CD4-positive, alpha-beta T cell treated with Interleukin-17A for 1 hour (primary cell): Measurements from ENCODE around the gene GFM1.
A peak's percentile ranks its signal among the peaks of the same experiment; 100 is the strongest.
"Not testable (repeated sequence)": the region's sequence is repeated elsewhere in the genome, so short reads cannot be mapped to it uniquely, and the experiment has no call there.

ENCODE experiments used
- DNase-seq: peaks from one replicate; pipeline ENCODE4 v3.0.0-alpha.2; 2020

The GFM1 gene

DNA sequence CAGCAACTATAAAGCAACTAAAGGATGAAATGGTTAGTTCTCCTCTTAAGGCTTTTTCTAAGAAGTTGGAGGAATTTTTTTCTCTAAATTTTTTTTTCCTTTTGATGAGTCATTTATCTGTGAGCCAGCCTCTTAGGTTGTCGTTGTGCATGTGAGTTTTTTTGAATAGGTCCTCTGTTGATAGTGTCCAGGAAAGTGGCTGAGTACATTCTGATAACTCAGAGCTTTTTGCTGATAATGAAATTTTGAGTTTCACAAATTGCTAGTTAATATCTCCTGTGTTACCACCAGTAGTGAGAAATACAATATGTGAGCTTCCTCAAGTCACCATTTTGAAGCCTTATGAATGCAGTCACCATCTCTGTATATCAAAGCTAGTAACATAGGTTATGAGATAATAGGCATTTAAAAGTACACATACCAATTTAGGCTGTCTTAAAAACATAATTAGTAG is 35.2 kb downstream of the GFM1 start:
- no peak for DNase-seq

DNA sequence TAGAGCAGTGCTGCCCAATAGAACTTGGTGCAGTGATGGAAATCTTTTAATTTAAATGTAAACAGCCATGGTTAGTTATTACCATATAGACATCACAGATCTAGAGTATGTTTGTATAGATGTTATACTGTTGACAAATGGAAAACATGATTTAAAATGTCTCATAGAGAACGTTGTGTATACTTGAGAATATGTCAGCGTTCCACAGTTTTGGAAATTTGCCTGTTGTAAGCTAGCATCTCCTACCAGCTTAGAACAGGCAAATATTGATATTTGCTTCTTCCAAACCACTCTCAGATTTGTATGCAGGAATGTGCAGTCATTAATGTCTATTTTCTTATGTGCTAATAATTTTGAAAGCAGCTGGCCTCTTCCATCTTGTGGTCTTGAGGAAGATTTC is 36.5 kb downstream of the GFM1 start:
- DNase-seq: no peak

DNA sequence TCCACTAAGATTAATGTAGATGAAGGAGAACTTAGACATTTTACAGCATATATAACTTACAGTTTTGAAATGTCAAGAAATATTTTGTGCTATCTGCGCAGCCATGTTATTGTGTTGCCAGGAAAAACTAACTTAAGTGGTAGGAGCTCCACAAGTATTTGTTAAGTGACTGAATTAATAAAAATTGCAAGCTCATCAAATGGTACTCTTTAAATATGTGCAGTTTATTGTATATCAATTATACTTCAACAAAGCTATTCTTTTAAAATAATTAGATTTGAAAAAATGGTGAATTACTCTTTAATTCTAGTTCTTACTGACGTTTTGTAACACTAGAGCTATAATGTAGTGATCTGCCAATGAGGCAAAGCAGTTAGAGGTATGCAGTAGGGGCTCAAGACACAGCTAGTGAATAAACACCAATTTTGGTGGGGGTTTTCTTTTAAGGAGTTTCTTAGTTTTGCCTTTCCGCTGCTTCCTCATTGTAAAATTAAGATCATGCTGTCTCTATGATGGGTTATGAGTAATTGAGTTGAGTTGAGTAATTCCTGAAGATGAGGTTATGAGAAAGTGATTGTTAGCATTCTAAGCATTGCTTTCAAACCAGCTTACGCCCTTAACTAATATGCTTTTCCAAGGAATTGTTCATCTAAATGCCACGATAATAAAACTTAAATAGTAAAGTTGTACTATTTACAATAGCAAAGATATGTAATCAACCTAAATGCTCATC is 39.1 kb downstream of the GFM1 start:
- DNase-seq: no peak

DNA sequence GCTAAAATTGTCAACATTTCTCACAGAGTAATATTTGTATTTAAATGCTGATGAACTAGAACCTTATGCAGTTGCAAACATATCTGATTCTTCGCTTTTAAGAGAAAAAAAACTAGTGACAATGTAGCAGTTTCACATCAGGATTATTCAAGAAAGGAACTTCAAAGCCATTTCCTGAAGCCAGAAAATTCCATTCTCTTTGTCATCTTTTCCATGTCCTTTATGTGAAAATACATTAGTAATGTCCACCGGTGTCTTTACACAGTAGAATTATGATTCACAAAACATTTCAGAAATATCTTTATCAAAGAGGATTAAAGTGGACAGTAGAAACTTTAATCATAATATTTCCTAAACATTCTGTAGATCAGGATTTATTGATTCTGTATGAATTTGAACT is 40.8 kb downstream of the GFM1 start:
- no peak for DNase-seq

DNA sequence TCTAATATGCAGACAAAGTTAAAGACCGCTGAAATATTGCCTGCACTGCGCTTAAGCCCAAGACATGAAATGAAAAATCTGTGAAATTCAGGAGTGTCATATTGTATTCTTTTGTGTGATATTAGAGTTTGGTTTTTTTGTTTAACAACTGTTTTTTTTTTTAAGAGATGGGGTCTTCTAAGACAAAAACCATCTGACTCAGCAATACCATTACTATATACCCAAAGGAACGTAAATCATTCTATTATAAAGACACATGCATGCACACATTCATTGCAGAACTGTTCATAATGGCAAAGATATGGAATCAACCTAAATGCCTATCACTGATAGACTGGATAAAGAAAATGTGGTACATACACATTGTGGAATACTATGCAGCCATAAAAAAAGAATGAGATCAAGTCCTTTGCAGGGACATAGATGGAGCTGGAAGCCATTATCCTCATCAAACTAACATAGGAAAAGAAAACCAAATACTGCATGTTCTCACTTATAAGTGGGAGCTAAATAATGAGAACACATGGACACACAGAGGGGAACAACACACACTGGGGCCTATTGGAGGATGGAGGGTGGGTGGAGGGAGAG is 49.6 kb downstream of the GFM1 start:
- DNase-seq: not testable (repeated sequence)

DNA sequence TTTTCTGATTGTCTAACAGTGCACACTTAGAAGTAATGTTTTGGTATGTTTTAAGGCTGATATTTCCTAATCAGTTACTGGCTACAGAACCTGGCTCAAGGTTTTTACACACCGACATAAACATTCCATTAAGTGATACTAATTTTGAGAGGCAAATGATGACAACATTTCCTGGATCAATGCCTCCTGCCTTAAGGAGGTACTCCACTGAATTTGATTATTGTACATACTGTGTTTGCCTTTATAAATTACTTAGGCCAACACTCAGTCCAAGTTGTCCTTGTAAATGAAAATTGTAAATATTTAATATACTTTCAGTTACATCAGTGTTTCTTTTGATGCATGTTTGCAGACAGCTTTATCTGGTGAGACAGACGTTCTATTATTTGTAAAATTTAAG is 52.3 kb downstream of the GFM1 start:
- DNase-seq: no peak

DNA sequence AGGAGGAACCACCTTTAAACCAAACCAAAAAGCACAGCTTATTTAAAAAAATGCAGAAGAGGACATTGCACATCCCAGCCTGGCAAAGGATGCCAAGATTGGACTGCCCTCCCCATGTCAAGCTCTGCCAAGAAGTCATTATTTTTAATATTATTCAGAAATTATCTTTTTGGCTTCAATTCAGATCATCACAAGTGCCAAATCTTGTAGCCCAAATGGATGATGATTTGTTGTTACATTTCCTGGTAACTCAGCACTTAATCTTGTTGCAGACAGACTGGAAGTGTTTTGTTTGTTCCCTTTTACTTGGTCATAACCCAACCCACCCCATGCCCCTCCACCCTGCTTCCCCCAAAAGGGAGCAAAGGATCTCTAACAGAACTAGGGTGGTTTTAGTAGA is 56.2 kb downstream of the GFM1 start:
- DNase-seq: no peak

DNA sequence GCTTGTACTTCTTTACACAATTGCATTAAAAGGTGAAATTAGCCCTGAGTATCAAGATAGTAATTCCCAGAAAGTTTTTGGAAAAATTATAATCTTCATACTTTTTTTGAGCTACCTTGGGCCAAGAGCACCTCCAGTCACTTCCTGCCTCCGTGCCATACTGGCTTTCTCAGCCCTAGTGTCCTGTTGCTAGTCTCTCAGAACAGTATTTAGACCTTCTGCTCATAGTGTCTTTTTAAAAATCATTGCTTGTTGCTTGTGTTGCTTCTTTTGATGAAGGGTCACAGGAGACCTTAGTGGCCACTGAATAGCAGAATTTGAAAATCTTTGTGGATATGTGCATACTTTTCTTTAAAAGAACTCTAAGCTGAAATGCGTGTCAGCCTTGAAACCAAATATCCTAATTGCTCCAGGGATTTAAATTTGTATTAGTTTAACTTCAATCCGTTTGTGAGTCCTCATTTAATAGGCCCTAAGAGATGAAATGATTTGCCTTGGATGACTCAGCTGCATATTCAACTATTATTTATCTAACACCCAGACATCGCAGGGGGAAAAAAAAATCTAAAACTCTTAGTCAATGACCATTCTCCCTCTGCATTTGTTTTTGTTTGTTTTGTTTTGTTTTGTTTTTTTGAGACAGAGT is 57.2 kb downstream of the GFM1 start:
- no peak for DNase-seq

DNA sequence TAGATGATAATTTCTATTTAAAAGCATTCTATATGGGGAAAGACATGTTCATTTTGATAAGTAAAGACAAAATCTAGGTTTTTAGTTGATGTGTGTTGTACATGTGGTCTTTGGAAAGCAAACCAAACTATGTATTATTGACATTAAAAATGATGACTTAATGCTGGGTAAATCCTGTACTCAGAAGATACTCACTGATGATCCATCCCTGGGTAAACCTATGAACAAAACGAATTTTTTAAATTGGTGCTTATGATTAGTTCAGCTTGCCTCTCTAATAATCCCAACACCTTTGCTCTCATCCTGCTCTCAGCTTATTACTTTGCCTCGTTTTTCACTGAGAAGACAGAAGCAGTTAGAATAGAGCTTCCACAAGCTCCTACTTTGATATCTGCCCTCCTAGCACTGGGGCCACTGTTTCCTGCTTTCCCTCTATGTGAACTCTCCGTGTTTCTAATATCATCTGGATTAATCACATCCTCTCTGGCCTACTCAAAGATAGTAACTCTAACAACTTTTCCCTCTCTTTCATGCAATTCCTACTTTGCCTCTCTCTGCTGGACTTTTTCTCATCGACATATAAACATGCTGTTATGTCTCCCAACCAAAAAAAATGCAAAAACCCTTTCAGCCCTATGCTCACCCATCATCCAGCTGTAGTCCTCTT is 58.6 kb downstream of the GFM1 start:
- no peak for DNase-seq

DNA sequence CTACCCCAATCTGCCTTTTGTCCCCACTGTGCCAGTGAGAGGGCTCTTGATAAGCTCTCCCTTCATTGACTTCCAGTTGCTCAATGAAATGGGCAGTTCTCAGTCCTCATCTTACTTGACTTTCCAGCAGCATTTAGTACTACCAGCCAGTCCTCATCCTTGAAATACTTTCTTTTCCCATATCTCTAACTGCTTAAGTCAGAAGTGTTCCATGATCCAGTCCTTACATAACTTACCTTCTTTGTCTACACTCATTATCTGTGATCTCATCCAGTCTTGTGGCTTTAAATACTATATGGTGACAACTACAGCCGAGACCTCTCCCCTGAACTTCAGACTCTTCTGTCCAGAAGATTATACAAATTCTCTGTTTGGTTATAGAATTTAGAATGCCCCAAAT is 59.2 kb downstream of the GFM1 start:
- no peak for DNase-seq

DNA sequence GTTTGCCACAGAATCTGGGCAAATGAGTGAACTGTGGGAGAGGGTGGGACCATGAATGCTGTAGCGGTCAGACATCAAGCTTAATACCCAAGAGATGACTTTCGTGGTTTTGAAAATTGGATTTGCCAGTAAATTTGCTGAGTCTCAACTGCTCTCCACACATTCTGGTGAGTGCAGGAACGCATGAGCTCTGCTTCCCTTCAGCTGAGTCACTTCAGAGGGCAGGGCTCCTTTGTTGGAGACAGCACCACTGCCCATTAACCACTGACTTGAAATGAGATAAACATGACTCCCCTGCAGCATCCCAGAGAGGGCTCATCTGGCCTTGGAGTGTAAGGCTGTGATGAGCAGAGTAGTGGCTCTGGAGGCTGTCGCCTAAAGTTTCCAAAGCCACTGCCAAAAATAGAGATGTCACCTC is 65.3 kb downstream of the GFM1 start:
- no peak for DNase-seq

DNA sequence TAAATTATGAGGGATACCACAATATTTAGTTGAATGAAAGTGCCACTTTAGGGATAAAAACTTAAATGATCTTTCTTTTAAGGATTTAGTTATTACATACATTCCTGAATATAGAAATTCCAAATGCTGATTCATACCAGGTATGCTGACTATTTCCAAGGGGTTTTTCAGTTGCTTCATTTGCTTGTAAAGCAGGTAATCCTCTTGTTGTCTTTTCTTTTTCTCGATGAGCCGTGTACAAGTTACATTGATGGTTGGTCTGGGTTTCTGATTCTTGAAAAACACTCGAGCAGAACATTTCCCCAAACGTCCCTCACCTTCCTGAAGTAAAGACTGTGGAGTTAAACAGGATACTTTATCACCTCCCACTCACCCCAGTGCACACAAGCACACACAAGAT is 66.3 kb downstream of the GFM1 start:
- no peak for DNase-seq

DNA sequence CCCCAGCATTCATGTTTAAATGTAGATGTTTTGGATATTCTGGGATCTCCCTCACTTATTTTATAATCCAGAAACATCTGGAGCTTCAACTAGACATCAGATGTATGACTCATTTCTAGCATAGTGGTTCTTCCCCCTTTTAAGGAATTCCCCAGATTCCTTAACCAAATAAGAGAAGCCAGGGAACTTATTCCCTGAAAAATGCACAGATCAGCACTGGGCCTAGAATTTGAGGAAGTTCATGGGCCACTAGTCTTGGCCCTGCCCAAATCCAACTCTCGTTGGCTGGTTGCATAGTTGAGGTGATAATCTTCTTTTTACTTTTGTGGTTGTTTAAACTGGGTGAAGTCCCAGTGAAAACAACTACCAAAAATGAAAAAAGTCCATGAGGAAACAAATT is 67.6 kb downstream of the GFM1 start:
- DNase-seq: no peak

DNA sequence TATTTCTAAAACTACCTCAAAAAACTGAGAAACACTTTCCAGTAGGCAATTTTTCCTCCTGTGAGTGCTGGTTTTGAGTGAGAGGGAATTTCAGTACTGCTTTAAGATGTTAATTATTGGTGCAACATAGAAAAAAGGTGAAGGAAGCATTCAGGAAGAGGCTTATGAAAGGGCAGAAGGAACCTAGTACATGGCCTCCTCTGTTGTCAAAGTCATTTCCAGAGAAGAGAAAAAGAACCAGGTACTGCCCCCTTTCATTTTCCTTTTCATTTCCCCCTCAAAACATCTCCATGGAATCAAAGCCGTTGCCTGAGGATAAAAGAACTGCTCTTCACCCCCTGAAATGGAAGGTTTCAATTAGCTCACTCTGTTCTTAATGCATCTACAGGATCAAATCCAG is 68.1 kb downstream of the GFM1 start:
- no peak for DNase-seq

DNA sequence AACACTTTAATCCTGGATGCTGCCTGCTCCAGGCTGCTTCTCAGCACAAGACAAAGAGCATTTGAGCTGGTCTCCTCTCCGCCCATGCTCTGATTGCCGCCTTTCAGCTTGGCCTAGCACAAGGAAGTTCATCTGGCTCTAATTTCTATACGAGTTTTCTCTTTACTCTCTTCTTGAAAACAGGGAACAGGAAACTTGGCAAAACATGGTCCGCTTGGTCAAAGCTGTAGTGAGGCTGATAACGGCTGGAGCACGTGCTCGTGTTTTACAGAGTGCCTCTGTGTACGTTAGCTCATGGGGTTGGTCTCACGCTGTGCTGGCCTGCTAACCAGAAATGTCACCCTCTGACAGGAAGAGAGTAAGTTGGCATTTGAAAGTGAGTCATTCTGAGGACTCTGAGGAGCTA is 68.8 kb downstream of the GFM1 start:
- DNase-seq: no peak

DNA sequence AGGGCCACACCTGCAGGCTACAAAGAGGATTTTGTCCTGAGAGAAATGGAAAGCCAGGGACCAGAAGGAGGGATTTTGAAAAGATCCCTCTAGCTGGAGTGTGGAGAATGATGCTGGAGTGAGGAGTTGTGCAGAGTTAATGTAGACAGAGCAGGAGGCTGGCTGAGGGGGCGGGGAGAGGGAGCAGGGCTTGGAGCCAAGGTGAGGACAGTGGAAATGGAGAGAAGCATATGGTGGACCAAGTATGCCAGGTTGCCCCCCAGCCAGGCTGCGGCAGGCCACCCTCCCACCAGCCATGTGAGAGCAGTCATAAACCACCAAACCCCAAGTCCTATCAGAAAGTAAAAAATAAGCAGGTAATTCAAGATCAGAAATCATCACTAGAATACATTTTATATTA is 73.2 kb downstream of the GFM1 start:
- DNase-seq: no peak

DNA sequence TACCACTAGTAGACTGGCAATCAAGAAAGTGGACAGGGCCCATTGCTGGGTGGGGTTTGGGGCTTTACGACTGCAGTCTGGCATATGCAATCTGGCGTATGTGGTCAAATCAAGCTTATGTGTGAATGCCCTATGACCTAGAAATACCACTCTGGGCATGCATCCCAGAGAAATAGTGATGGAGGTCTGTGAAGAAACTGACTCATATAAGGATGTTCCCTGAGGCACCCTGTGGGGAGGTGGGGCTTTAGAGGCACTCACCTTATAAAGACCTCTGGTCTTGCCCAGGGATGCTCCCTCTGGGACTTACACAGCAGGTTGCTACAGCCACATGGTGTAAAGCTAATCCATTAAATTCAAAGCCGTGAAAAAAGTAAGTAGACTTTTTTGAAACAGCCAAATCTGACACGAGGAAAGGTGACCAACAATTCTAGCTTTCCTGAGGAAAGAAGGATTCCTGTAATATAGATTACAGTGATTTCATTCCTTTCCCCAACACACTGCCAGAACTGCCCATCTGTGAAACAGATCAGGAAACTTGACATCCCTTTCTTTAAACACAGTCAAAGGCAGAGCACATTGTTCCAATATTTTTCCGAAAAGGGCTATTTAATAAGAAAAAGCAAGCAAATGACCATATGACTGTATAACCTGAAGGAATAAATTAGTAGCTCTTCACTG is 74.3 kb downstream of the GFM1 start:
- DNase-seq: no peak

DNA sequence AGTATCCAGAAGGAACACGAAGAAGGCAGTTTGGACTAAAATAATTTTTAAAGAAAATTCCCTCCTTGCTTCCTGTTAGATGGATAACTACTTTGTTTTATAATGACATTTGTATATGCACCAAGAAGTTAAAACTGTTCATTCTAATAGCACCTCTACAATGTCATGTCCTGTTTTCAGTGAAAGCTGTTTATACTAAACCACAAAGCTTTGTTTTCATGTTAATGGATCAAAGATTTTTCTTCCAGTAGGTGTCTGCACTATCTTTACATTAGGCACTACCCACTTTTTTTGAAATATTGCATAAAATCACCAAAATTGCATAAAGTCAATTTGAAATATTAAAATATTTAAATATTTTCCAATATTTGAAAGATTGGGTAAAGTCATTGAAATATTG is 77.8 kb downstream of the GFM1 start:
- peak; percentile 25 for DNase-seq

DNA sequence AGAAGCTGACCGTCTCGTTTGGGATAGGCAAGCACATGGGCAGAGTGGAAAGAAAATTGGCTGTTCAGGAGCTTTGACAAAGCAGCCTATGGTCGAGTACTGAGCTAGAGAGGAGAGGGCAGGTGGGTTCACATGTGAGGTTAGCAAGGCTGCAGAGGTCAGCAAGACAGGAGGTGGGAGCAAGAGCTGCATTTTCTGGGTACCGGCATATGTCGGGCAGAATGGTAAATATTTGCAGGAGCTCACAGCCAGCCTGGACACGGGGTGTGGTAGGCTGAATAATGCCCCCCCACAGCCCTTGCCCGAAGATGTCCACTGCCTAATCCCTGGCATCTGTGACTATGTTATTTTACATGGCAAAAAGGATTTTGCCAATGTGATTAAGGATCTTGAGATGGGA is 79.7 kb downstream of the GFM1 start:
- no peak for DNase-seq

DNA sequence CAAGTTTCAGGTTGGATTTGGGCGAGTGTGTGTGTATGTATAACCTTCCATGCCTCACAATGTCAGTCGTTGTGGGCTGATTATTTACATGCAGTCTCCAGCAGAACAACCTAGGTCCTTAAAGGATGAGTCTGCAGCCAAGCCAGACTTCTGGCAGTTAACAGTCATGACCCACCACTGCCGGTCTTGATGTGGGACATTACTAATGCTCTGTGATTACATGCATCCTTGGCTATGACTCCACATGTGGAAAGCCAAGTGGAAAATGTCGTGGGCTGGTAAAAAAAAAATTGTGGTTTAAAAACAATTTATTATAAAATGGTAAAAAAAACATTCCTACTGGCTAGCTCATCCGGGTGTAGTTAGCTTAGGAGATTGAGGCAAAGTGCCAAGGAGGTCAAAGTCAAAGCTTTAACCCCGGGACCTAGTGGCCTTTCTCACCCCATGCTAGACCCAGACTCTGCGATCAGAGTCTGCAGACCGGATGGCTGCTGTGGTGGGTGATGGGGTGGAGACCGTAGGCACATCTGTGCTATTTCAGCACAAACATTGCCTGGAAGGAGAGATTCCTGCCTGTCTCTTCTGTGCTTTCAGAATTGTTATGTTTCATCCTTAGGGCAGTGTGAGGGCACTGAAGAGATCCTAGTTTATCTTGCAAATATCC is 81.2 kb downstream of the GFM1 start:
- DNase-seq: no peak

DNA sequence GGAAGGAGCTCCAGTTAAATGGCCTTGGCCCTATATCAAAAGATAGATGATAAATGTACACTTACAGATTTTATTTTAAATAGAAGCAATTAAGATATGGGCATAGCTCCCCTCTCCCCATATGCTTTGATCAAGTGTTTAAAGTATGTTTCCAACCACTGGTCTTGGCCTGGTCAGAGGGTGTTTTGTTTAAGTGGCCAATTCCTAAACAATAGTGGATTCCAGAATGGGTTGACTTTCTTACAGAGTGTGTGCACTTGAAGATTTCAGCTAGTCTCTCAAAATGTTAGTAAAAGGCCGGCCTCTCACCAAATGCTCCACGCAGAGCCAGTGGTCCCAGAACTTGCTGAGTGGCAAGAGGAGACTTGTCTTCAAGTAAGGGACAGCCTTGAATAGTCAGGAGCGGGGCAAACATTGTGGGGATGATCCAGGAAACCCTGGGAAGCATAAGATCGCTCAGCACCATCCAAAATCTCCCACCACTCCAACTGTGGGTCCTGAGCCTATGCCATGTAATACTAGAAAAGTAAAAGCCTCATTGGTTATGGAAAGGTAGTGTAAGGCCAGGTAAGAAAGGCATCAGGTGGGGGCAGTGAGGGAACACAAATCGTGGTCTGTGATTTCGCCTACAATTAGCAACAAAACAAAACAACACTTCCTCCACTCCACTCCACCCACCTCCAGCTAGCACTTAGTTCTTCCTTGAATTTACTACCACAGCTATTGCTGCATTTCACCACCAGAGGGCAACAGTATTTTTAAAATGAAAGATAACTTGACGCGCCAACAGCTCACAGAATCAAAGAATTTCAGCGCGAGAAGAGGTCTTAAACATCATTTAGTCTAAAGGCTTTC is 83.1 kb downstream of the GFM1 start:
- peak; percentile 74 for DNase-seq

DNA sequence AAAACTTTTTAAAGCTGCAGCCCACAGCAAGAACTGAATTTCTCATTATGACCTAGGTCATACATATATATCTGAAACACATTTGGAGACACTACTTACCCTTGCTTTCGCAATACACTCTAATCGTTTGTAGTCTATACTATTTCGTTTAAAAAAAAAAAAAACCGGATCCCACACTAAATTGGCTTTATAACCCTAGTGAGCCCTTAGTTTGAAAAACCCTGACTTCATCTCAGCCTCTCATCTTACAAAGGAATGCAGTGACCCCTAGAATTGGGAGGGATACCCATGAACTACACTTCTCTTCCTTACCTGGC is 83.7 kb downstream of the GFM1 start:
- DNase-seq: no peak
